Ovary (tissue), 3 donors: ENCODE measurements around the gene LCNL1.

ENCODE experiments used
- CTCF ChIP-seq, 3 donors: fragments of 450-650 bp in 2 of 3; fragments of 200-600 bp in 1 of 3; IDR thresholded peaks; one replicate each; pipeline versions ENCODE4 v1.5.1 to v1.8.0; 2016 to 2022; ENCODE audit warnings: antibody characterized with exemption in 3 of 3, mild to moderate bottlenecking in 1 of 3
- EP300 ChIP-seq: sonication (generic); formaldehyde crosslinking; IDR thresholded peaks from one replicate; pipeline ENCODE4 v1.6.1; 2017; ENCODE audit warnings: antibody characterized with exemption
- POLR2A ChIP-seq: fragments of 450-650 bp; IDR thresholded peaks from one replicate; pipeline ENCODE4 v1.6.1; 2017; ENCODE audit warnings: antibody characterized with exemption, mild to moderate bottlenecking, moderate library complexity
- donor health status: DM: no; HTN: no; CAD: no.

- TF ChIP-seq CTCF (IDR thresholded peaks at IDR 0.05) (no peak), EP300 (no peak), POLR2A (no peak)
Observed at GRCh38 chr9:136996361-136997292, 13.8 kb downstream of the LCNL1 start, which contains the start of gene CLIC3.
